Measurements from ENCODE around the gene MDFIC2. TPM values are rescaled to one million over a fixed set of nuclear protein-coding genes. Genes with fewer than 3 reads are reported as not detected.

MDFIC2 gene
- total and polyA plus RNA-seq, 4 donors, result not detected

GRCh38 chr3:70256566-70256965, 55.9 kb downstream of the MDFIC2 start:
- no peaks in the 10 kb centered on the region for H3K27me3 ChIP-seq (ENCODE audit: control insufficient read depth in 4 of 4, insufficient read depth in 4 of 4, low read length in 3 of 4)
- no peak overlapping the region for H3K4me3 ChIP-seq (ENCODE audit: low read depth in 1 of 3, low read length in 3 of 3)
- H3K9me3 ChIP-seq (ENCODE audit: control insufficient read depth in 4 of 4, low read length in 3 of 4), result no peaks in the 10 kb centered on the region
- WGBS, result 92% methylated on average over 1 of the region's 1 CpG
- DNase-seq (ENCODE audit: low spot score), result no peak
- H3K9ac ChIP-seq (ENCODE audit: low read depth in 1 of 2, low read length in 2 of 2), result no peak overlapping the region
- no peak overlapping the region for H3K27ac ChIP-seq (ENCODE audit: low read depth in 1 of 2, low read length in 2 of 2)
- H3K4me1 ChIP-seq (ENCODE audit: control insufficient read depth in 4 of 4, insufficient read depth in 4 of 4, low read length in 3 of 4), result no peaks in the 10 kb centered on the region
- H3K36me3 ChIP-seq (ENCODE audit: control insufficient read depth in 4 of 4, insufficient read depth in 3 of 4, low read depth in 1 of 4, low read length in 3 of 4), result no peaks in the 10 kb centered on the region
- no peak for TF ChIP-seq FOXA2 (IDR thresholded peaks at IDR 0.05)
- no peak for TF ChIP-seq GABPA (IDR thresholded peaks at IDR 0.05 in 1 of 2, conservative IDR thresholded peaks at IDR 0.05 in 1 of 2)
- no peak for TF ChIP-seq SP1 (IDR thresholded peaks at IDR 0.05)
- no peak for TF ChIP-seq HNF4G (IDR thresholded peaks at IDR 0.05)
- TF ChIP-seq, protein P1, sequence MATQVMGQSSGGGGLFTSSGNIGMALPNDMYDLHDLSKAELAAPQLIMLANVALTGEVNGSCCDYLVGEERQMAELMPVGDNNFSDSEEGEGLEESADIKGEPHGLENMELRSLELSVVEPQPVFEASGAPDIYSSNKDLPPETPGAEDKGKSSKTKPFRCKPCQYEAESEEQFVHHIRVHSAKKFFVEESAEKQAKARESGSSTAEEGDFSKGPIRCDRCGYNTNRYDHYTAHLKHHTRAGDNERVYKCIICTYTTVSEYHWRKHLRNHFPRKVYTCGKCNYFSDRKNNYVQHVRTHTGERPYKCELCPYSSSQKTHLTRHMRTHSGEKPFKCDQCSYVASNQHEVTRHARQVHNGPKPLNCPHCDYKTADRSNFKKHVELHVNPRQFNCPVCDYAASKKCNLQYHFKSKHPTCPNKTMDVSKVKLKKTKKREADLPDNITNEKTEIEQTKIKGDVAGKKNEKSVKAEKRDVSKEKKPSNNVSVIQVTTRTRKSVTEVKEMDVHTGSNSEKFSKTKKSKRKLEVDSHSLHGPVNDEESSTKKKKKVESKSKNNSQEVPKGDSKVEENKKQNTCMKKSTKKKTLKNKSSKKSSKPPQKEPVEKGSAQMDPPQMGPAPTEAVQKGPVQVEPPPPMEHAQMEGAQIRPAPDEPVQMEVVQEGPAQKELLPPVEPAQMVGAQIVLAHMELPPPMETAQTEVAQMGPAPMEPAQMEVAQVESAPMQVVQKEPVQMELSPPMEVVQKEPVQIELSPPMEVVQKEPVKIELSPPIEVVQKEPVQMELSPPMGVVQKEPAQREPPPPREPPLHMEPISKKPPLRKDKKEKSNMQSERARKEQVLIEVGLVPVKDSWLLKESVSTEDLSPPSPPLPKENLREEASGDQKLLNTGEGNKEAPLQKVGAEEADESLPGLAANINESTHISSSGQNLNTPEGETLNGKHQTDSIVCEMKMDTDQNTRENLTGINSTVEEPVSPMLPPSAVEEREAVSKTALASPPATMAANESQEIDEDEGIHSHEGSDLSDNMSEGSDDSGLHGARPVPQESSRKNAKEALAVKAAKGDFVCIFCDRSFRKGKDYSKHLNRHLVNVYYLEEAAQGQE (IDR thresholded peaks at IDR 0.05), result no peak
- no peak for TF ChIP-seq RXRA (IDR thresholded peaks at IDR 0.05)
- no peak for TF ChIP-seq JUND (IDR thresholded peaks at IDR 0.05)
- TF ChIP-seq, protein P2, sequence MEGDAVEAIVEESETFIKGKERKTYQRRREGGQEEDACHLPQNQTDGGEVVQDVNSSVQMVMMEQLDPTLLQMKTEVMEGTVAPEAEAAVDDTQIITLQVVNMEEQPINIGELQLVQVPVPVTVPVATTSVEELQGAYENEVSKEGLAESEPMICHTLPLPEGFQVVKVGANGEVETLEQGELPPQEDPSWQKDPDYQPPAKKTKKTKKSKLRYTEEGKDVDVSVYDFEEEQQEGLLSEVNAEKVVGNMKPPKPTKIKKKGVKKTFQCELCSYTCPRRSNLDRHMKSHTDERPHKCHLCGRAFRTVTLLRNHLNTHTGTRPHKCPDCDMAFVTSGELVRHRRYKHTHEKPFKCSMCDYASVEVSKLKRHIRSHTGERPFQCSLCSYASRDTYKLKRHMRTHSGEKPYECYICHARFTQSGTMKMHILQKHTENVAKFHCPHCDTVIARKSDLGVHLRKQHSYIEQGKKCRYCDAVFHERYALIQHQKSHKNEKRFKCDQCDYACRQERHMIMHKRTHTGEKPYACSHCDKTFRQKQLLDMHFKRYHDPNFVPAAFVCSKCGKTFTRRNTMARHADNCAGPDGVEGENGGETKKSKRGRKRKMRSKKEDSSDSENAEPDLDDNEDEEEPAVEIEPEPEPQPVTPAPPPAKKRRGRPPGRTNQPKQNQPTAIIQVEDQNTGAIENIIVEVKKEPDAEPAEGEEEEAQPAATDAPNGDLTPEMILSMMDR (IDR thresholded peaks at IDR 0.05; ENCODE audit: low read depth, low read length, missing input control), result no peak
- no peak for TF ChIP-seq TAF1 (conservative IDR thresholded peaks at IDR 0.05)
- TF ChIP-seq YY1 (IDR thresholded peaks at IDR 0.05), result no peak
- no peak for TF ChIP-seq ATF3 (IDR thresholded peaks at IDR 0.05)

GRCh38 chr3:70250492-70250891, 61.9 kb downstream of the MDFIC2 start:
- Histone ChIP-seq H3K4me1 (ENCODE audit: control insufficient read depth in 4 of 4, insufficient read depth in 4 of 4, low read length in 3 of 4) (no peaks in the 10 kb centered on the region), H3K36me3 (ENCODE audit: control insufficient read depth in 4 of 4, insufficient read depth in 3 of 4, low read depth in 1 of 4, low read length in 3 of 4) (no peaks in the 10 kb centered on the region), H3K9ac (ENCODE audit: low read depth in 1 of 2, low read length in 2 of 2) (no peak overlapping the region), H3K27me3 (ENCODE audit: control insufficient read depth in 4 of 4, insufficient read depth in 4 of 4, low read length in 3 of 4) (no peaks in the 10 kb centered on the region), H3K27ac (ENCODE audit: low read depth in 1 of 2, low read length in 2 of 2) (no peak overlapping the region), H3K9me3 (ENCODE audit: control insufficient read depth in 4 of 4, low read length in 3 of 4) (no peaks in the 10 kb centered on the region), H3K4me3 (ENCODE audit: low read depth in 1 of 3, low read length in 3 of 3) (no peak overlapping the region)
- 88% methylated on average over 3 of the region's 3 CpGs for WGBS
- no peak for TF ChIP-seq RXRA (IDR thresholded peaks at IDR 0.05)
- TF ChIP-seq, protein P2 (IDR thresholded peaks at IDR 0.05; ENCODE audit: low read depth, low read length, missing input control), result no peak
- no peak for TF ChIP-seq ATF3 (IDR thresholded peaks at IDR 0.05)
- no peak for DNase-seq (ENCODE audit: low spot score)
